NCI-H146 treated with DMSO at 0.1 percent for 48 hours (cell line): ENCODE results near the gene C1R.

ENCODE experiments used
- DNase-seq: peaks from one replicate; lab custom pipeline; 2025; ENCODE audit not compliant: unreplicated experiment; lab: John Stamatoyannopoulos, UW

Gene C1R

GRCh38 chr12:7100239-7100638 lies 8.0 kb upstream of the C1R start:
- peak; percentile 79 for DNase-seq

GRCh38 chr12:7099290-7099996 lies 7.2 kb upstream of the C1R start:
- DNase-seq: peak; percentile 100

- DNase-seq: no peak
These were observed 4.7 kb upstream of the C1R start for GRCh38 chr12:7096979-7097378.

- DNase-seq: no peak
These were observed 4.0 kb upstream of the C1R start for GRCh38 chr12:7096006-7096932.

- DNase-seq: no peak
These were observed 1.6 kb upstream of the C1R start for GRCh38 chr12:7093892-7094291.

- no peak for DNase-seq
These were observed 1.2 kb upstream of the C1R start for GRCh38 chr12:7093486-7093885.

- no peak for DNase-seq
These were observed 778 bp upstream of the C1R start for GRCh38 chr12:7092986-7093460.

- DNase-seq: no peak
These were observed 501 bp downstream of the C1R start for GRCh38 chr12:7091660-7092228.

GRCh38 chr12:7091171-7091570 lies 1.1 kb downstream of the C1R start:
- no peak for DNase-seq

GRCh38 chr12:7090222-7090998 lies 1.8 kb downstream of the C1R start:
- no peak for DNase-seq

- no peak for DNase-seq
These were observed 2.9 kb downstream of the C1R start for GRCh38 chr12:7089196-7089871.

GRCh38 chr12:7083125-7083524 lies 9.1 kb downstream of the C1R start:
- no peak for DNase-seq

GRCh38 chr12:7081037-7081436 lies 11.2 kb downstream of the C1R start:
- no peak for DNase-seq

GRCh38 chr12:7079826-7080125 lies 12.5 kb downstream of the C1R start:
- DNase-seq: no peak

GRCh38 chr12:7078163-7078562 lies 14.1 kb downstream of the C1R start:
- DNase-seq: no peak

- DNase-seq: no peak
These were observed 15.8 kb downstream of the C1R start for GRCh38 chr12:7076493-7076892.

- no peak for DNase-seq
These were observed 16.3 kb downstream of the C1R start for GRCh38 chr12:7075939-7076338.

GRCh38 chr12:7075518-7075917 lies 16.7 kb downstream of the C1R start:
- no peak for DNase-seq

- peak; percentile 88 for DNase-seq
These were observed 18.3 kb downstream of the C1R start for GRCh38 chr12:7073946-7074345.

- DNase-seq: no peak
These were observed 19.7 kb downstream of the C1R start for GRCh38 chr12:7072554-7072953.

GRCh38 chr12:7072035-7072434 lies 20.2 kb downstream of the C1R start:
- no peak for DNase-seq
